Astrocyte (in vitro differentiated cells and primary cell): ENCODE data around the gene FYN. TPM values are rescaled to one million over a fixed set of nuclear protein-coding genes. Genes with fewer than 3 reads are reported as not detected.

ENCODE experiments used
- DNase-seq: peaks from one replicate; pipeline ENCODE4 v3.0.0-alpha.2; 2010; ENCODE audit warnings: low read depth
- FAIRE-seq: peaks from 2 replicates; lab custom pipeline; 2011; peaks lifted over from hg19 to GRCh38; lab: Jason Lieb, UNC
- H2AFZ ChIP-seq: 2 replicates; pipeline ENCODE4 v1.6.0; 2012; ENCODE audit warnings: low read depth, low read length, inconsistent platforms
- H3K27ac ChIP-seq: 2 replicates; pipeline ENCODE4 v1.5.1; 2011; ENCODE audit warnings: low read depth, low read length, inconsistent platforms
- H3K27me3 ChIP-seq: 2 replicates; pipeline ENCODE4 v1.6.0; 2011; ENCODE audit warnings: low read length, inconsistent platforms; ENCODE audit not compliant: insufficient read depth
- H3K36me3 ChIP-seq: 2 replicates; pipeline ENCODE4 v1.5.1; 2011; ENCODE audit warnings: low read length, inconsistent platforms; ENCODE audit not compliant: insufficient read depth
- H3K4me1 ChIP-seq: 2 replicates; pipeline ENCODE4 v1.5.1; 2011; ENCODE audit warnings: low read length, inconsistent platforms; ENCODE audit not compliant: insufficient read depth
- H3K4me2 ChIP-seq: 2 replicates; pipeline ENCODE4 v1.6.0; 2012; ENCODE audit warnings: low read length, inconsistent platforms
- H3K4me3 ChIP-seq: 2 replicates; pipeline ENCODE4 v1.5.1; 2011; ENCODE audit warnings: low read depth, mild to moderate bottlenecking, low read length, inconsistent platforms; ENCODE audit not compliant: insufficient read depth
- H3K79me2 ChIP-seq: 2 replicates; pipeline ENCODE4 v1.6.0; 2012; ENCODE audit warnings: mild to moderate bottlenecking, low read length, inconsistent platforms; ENCODE audit not compliant: insufficient read depth
- H3K9ac ChIP-seq: 2 replicates; pipeline ENCODE4 v1.6.0; 2012; ENCODE audit warnings: mild to moderate bottlenecking, low read length, inconsistent platforms
- H3K9me3 ChIP-seq: 2 replicates; pipeline ENCODE4 v1.5.1; 2012; ENCODE audit warnings: low read depth, mild to moderate bottlenecking, low read length, inconsistent platforms; ENCODE audit not compliant: insufficient read depth
- H4K20me1 ChIP-seq: 2 replicates; pipeline ENCODE4 v1.6.0; 2012; ENCODE audit warnings: low read length, inconsistent platforms; ENCODE audit not compliant: insufficient read depth
- H3K27ac Mint-ChIP-seq: one replicate; pipeline ENCODE4 v1.8.0; 2021; ENCODE audit warnings: mild to moderate bottlenecking, mixed read lengths; ENCODE audit not compliant: unreplicated experiment
- H3K27me3 Mint-ChIP-seq: one replicate; pipeline ENCODE4 v1.8.0; 2021; ENCODE audit warnings: low read depth, mixed read lengths; ENCODE audit not compliant: unreplicated experiment
- H3K36me3 Mint-ChIP-seq: one replicate; pipeline ENCODE4 v1.8.0; 2021; ENCODE audit warnings: low read depth, mixed read lengths; ENCODE audit not compliant: unreplicated experiment
- H3K4me1 Mint-ChIP-seq: one replicate; pipeline ENCODE4 v1.8.0; 2021; ENCODE audit warnings: low read depth, mixed read lengths; ENCODE audit not compliant: unreplicated experiment
- H3K4me3 Mint-ChIP-seq: one replicate; pipeline ENCODE4 v1.8.0; 2021; ENCODE audit warnings: mild to moderate bottlenecking, moderate library complexity, mixed read lengths; ENCODE audit not compliant: unreplicated experiment
- H3K9me3 Mint-ChIP-seq: one replicate; pipeline ENCODE4 v1.8.0; 2021; ENCODE audit warnings: mild to moderate bottlenecking, mixed read lengths; ENCODE audit not compliant: unreplicated experiment
- EZH2 ChIP-seq: IDR thresholded peaks from 2 replicates; pipeline ENCODE4 v1.6.1; 2012; ENCODE audit warnings: mild to moderate bottlenecking, low read length, inconsistent platforms; ENCODE audit not compliant: insufficient read depth
- total RNA-seq: library from RNA; stranded (reverse); gene quantifications from 2 replicates; pipeline ENCODE4 v1.2.1, GENCODE V29; 2021
- TF ChIP-seq, protein P1 (sequence below): IDR thresholded peaks from 2 replicates; pipeline ENCODE4 v1.5.1; 2011; ENCODE audit warnings: low read depth, mild to moderate bottlenecking, inconsistent platforms, low read length, moderate library complexity; ENCODE audit not compliant: insufficient read depth

The FYN gene
- total RNA-seq, 1 donor from 2014 or later, result 167 TPM

DNA sequence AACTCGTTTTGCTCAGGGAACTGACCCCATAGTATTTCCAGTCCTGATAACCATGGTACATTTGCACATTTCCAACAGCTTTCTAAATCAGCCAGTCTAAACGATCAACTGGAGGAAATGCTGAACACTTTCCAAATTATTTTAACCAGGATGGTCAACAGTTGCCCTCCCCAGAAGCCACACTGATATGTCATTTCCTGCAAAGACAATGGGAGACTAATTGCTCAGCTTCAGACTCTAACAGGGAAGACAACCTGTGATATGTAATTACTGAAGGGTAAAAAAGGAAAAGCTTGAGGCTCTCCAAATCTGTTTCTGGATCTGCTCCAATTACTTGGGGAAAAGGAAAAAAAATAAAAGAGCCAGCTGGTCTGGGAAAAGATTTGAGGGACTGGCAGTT lies 88.8 kb downstream of the FYN start:
- H3K27me3 Mint-ChIP-seq, result no peaks in the 10 kb centered on the region
- no peak overlapping the region for H3K4me3 ChIP-seq
- H3K27ac ChIP-seq, result no peak overlapping the region
- no peaks in the 10 kb centered on the region for H3K9me3 ChIP-seq
- peak overlapping the region; percentile 22 for H3K4me2 ChIP-seq
- H2AFZ ChIP-seq, result no peak overlapping the region
- peaks cover 48% of the 10 kb centered on the region for H4K20me1 ChIP-seq
- peaks cover 57% of the 10 kb centered on the region for H3K79me2 ChIP-seq
- H3K27me3 ChIP-seq, result no peaks in the 10 kb centered on the region
- peaks cover 11% of the 10 kb centered on the region for H3K4me1 ChIP-seq
- peaks cover 27% of the 10 kb centered on the region for H3K4me1 Mint-ChIP-seq
- no peak overlapping the region for H3K4me3 Mint-ChIP-seq
- TF ChIP-seq, protein P1, sequence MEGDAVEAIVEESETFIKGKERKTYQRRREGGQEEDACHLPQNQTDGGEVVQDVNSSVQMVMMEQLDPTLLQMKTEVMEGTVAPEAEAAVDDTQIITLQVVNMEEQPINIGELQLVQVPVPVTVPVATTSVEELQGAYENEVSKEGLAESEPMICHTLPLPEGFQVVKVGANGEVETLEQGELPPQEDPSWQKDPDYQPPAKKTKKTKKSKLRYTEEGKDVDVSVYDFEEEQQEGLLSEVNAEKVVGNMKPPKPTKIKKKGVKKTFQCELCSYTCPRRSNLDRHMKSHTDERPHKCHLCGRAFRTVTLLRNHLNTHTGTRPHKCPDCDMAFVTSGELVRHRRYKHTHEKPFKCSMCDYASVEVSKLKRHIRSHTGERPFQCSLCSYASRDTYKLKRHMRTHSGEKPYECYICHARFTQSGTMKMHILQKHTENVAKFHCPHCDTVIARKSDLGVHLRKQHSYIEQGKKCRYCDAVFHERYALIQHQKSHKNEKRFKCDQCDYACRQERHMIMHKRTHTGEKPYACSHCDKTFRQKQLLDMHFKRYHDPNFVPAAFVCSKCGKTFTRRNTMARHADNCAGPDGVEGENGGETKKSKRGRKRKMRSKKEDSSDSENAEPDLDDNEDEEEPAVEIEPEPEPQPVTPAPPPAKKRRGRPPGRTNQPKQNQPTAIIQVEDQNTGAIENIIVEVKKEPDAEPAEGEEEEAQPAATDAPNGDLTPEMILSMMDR, result no peak
- TF ChIP-seq EZH2, result no peak
- DNase-seq (no peak), FAIRE-seq (no peak)
- no peak overlapping the region for H3K9ac ChIP-seq
- H3K9me3 Mint-ChIP-seq, result no peaks in the 10 kb centered on the region
- H3K36me3 Mint-ChIP-seq, result peaks cover 2% of the 10 kb centered on the region
- peaks cover 3% of the 10 kb centered on the region for H3K36me3 ChIP-seq
- no peak overlapping the region for H3K27ac Mint-ChIP-seq

DNA sequence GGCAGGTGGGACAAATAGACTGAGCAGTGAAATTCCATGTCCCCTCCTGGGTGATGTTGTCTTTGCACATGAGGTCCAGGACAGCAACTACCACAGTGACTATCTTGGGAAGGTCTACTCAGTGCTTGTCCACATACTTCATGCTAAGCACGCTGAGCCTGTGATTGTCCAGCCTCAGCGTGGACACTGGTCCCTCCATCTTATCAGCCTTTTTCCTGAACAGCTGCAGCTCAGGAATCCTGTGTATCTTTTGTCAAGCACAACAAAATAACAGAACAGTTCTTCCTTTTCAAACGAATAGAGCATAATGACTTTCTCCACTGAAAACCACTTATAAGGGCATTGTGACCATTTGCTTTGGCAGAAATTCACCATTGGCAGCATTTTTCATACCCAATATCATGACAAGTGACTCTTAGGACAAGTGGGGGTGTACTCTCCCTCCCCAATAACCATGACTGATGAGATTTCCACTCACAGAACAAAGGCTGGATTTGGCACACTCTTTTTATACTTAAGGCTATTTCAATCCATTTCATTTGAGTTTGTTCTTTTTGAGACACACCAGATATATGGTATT lies 90.3 kb downstream of the FYN start:
- no peak overlapping the region for H3K27ac ChIP-seq
- TF ChIP-seq EZH2, result no peak
- TF ChIP-seq, protein P1, result no peak
- peaks cover 7% of the 10 kb centered on the region for H3K36me3 Mint-ChIP-seq
- no peaks in the 10 kb centered on the region for H3K27me3 ChIP-seq
- H4K20me1 ChIP-seq, result peaks cover 35% of the 10 kb centered on the region
- H3K9me3 Mint-ChIP-seq, result no peaks in the 10 kb centered on the region
- H3K9me3 ChIP-seq, result no peaks in the 10 kb centered on the region
- no peak overlapping the region for H2AFZ ChIP-seq
- peaks cover 32% of the 10 kb centered on the region for H3K4me1 Mint-ChIP-seq
- H3K4me3 Mint-ChIP-seq, result no peak overlapping the region
- peaks cover 48% of the 10 kb centered on the region for H3K79me2 ChIP-seq
- H3K9ac ChIP-seq, result no peak overlapping the region
- no peaks in the 10 kb centered on the region for H3K27me3 Mint-ChIP-seq
- FAIRE-seq (no peak), DNase-seq (no peak)
- no peak overlapping the region for H3K4me2 ChIP-seq
- peaks cover 4% of the 10 kb centered on the region for H3K36me3 ChIP-seq
- H3K4me1 ChIP-seq, result peaks cover 11% of the 10 kb centered on the region
- no peak overlapping the region for H3K27ac Mint-ChIP-seq
- no peak overlapping the region for H3K4me3 ChIP-seq

DNA sequence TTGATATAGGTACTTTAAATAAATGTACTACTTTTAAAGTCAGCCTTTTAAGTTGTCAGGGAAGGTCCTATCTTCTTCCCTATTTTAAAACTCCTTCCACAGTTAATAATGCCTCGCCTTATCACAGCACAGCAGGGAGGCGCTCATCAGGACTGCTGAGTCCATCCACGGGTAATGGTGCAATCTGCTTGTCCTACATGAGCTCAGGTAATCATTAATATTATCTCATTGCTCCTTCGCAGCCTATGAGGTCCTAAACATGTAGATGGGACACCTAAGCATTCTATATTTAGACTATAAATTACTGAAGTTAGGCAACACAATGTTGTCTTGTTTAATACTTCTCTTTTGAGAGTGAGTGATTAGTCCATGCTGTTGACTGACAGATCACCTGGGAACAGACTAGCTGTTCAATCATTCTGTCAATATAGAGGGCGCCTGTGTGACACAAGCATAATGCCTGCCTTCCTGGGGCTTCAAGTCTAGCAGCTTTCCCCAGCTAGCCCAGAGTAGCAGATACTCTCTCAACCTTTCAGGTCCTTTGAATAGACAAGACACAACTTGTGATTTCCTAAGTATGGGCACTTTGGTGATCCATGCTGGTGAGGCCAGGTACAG lies 91.0 kb downstream of the FYN start:
- Histone ChIP-seq H3K4me1 (peaks cover 11% of the 10 kb centered on the region), H3K4me3 (no peak overlapping the region), H3K36me3 (peaks cover 4% of the 10 kb centered on the region), H3K27ac (no peak overlapping the region), H4K20me1 (peaks cover 30% of the 10 kb centered on the region), H3K9me3 (no peaks in the 10 kb centered on the region), H3K79me2 (peaks cover 50% of the 10 kb centered on the region), H3K27me3 (no peaks in the 10 kb centered on the region), H2AFZ (no peak overlapping the region), H3K9ac (no peak overlapping the region), H3K4me2 (no peak overlapping the region)
- H3K4me3 Mint-ChIP-seq, result no peak overlapping the region
- peaks cover 33% of the 10 kb centered on the region for H3K4me1 Mint-ChIP-seq
- TF ChIP-seq, protein P1, result no peak
- no peak for TF ChIP-seq EZH2
- DNase-seq (no peak), FAIRE-seq (no peak)
- no peaks in the 10 kb centered on the region for H3K9me3 Mint-ChIP-seq
- peaks cover 12% of the 10 kb centered on the region for H3K36me3 Mint-ChIP-seq
- H3K27ac Mint-ChIP-seq, result no peak overlapping the region
- H3K27me3 Mint-ChIP-seq, result no peaks in the 10 kb centered on the region
